IMR-90 (cell line): ENCODE measurements around the gene FOXF1. TPM values are rescaled to one million over a fixed set of nuclear protein-coding genes. Genes with fewer than 3 reads are reported as not detected.

Experiments
- ATAC-seq: fragments of 200-7000 bp; cut with Tn5 transposase; 2 replicates; pipeline ENCODE4 v1.9.1; 2020; ENCODE audit warnings: low read depth, mild to moderate bottlenecking, moderate library complexity
- BruUV-seq: library from RNA; stranded (reverse); fragments of 400-500 nt; replicated peaks from 2 replicates; lab custom pipeline; 2021; lab: Mats Ljungman, UMichigan
- CTCF ChIA-PET: fragments of 300-600 bp; formaldehyde crosslinking; extraction: SDS; loops from one replicate; lab custom pipeline; 2021; ENCODE audit warnings: antibody characterized with exemption; lab: Yijun Ruan, JAX
- POLR2A ChIA-PET: fragments of 300-600 bp; sonication (Branson Sonifier 250); formaldehyde crosslinking; loops from one replicate; lab custom pipeline; 2022; ENCODE audit warnings: antibody characterized with exemption; ENCODE audit not compliant: unreplicated experiment; lab: Charles Lee
- DNase-seq: peaks from one replicate; pipeline ENCODE4 v3.0.0; 2013
- H2AFZ ChIP-seq: replicated peaks from 2 replicates; pipeline ENCODE3; 2013; ENCODE audit warnings: low read length, mild to moderate bottlenecking; ENCODE audit not compliant: poor library complexity
- H2AK5ac ChIP-seq: 2 replicates; pipeline ENCODE4 v1.6.1; 2013; ENCODE audit warnings: low read depth, low read length, inconsistent platforms
- H2AK9ac ChIP-seq: replicated peaks from 2 replicates; pipeline ENCODE3; 2013; ENCODE audit warnings: mild to moderate bottlenecking, low read depth, low read length, moderate library complexity; ENCODE audit not compliant: poor library complexity
- H2BK120ac ChIP-seq: 2 replicates; pipeline ENCODE4 v1.6.1; 2013; ENCODE audit warnings: low read depth, low read length, inconsistent platforms
- H2BK15ac ChIP-seq: 3 replicates; pipeline ENCODE4 v1.6.1; 2013; ENCODE audit warnings: low read depth, low read length, inconsistent platforms
- H2BK20ac ChIP-seq: 2 replicates; pipeline ENCODE4 v1.6.1; 2013; ENCODE audit warnings: low read depth, mild to moderate bottlenecking, inconsistent platforms, low read length, moderate library complexity
- H2BK5ac ChIP-seq: 2 replicates; pipeline ENCODE4 v1.6.1; 2013; ENCODE audit warnings: mild to moderate bottlenecking, low read depth, low read length, inconsistent platforms; ENCODE audit not compliant: poor library complexity, severe bottlenecking
- H3K14ac ChIP-seq: replicated peaks from 2 replicates; pipeline ENCODE4 v1.6.1; 2013; ENCODE audit warnings: low read depth, low read length, inconsistent platforms
- H3K18ac ChIP-seq: 2 replicates; pipeline ENCODE4 v1.6.1; 2013; ENCODE audit warnings: low read depth, low read length, control low read depth
- H3K23ac ChIP-seq: 2 replicates; pipeline ENCODE4 v1.6.1; 2013; ENCODE audit warnings: low read depth, low read length, inconsistent platforms
- H3K27ac ChIP-seq: 2 replicates; pipeline ENCODE4 v1.5.1; 2013; ENCODE audit warnings: mild to moderate bottlenecking, control low read depth, low read length; ENCODE audit not compliant: insufficient read depth
- H3K27me3 ChIP-seq: 2 replicates; pipeline ENCODE4 v1.6.1; 2013; ENCODE audit warnings: low read length; ENCODE audit not compliant: control insufficient read depth, insufficient read depth
- H3K36me3 ChIP-seq: 2 replicates; pipeline ENCODE4 v1.6.1; 2013; ENCODE audit warnings: low read length, mixed read lengths; ENCODE audit not compliant: control insufficient read depth, insufficient read depth
- H3K4ac ChIP-seq: 2 replicates; pipeline ENCODE4 v1.6.1; 2013; ENCODE audit warnings: low read depth, low read length, inconsistent platforms
- H3K4me1 ChIP-seq: 2 replicates; pipeline ENCODE4 v1.6.1; 2013; ENCODE audit warnings: low read length, mixed read lengths; ENCODE audit not compliant: control insufficient read depth, insufficient read depth
- H3K4me2 ChIP-seq: 2 replicates; pipeline ENCODE4 v1.6.1; 2013; ENCODE audit warnings: low read depth, mild to moderate bottlenecking, control low read depth, low read length, moderate library complexity
- H3K4me3 ChIP-seq: 2 replicates; pipeline ENCODE4 v1.5.1; 2013; ENCODE audit warnings: low read depth, mild to moderate bottlenecking, control low read depth, low read length, moderate library complexity; ENCODE audit not compliant: insufficient read depth
- H3K56ac ChIP-seq: 2 replicates; pipeline ENCODE4 v1.6.1; 2013; ENCODE audit warnings: low read length, inconsistent platforms; ENCODE audit not compliant: insufficient read depth; ENCODE audit errors: extremely low read depth
- H3K79me1 ChIP-seq, 2 experiments: 2 replicates each; pipeline ENCODE4 v1.6.1; 2013; ENCODE audit warnings: low read length in 2 of 2, inconsistent platforms in 1 of 2, low read depth in 1 of 2
- H3K9ac ChIP-seq: 2 replicates; pipeline ENCODE4 v1.6.1; 2013; ENCODE audit warnings: low read depth, low read length, control low read depth
- H3K9me1 ChIP-seq: 2 replicates; pipeline ENCODE4 v1.6.1; 2013; ENCODE audit warnings: low read length, inconsistent platforms; ENCODE audit not compliant: insufficient read depth
- H3K9me3 ChIP-seq: 2 replicates; pipeline ENCODE4 v1.6.1; 2013; ENCODE audit warnings: low read length; ENCODE audit not compliant: control insufficient read depth, insufficient read depth
- H4K20me1 ChIP-seq: 2 replicates; pipeline ENCODE4 v1.6.1; 2013; ENCODE audit warnings: low read length, inconsistent platforms; ENCODE audit not compliant: insufficient read depth
- H4K5ac ChIP-seq: 2 replicates; pipeline ENCODE4 v1.6.1; 2013; ENCODE audit warnings: mild to moderate bottlenecking, low read depth, low read length, control low read depth
- H4K8ac ChIP-seq, 2 experiments: 2 replicates each; pipeline ENCODE4 v1.6.1; 2013; ENCODE audit warnings: low read depth in 2 of 2, low read length in 2 of 2, control low read depth in 1 of 2, inconsistent platforms in 1 of 2
- H4K91ac ChIP-seq: 2 replicates; pipeline ENCODE4 v1.6.1; 2013; ENCODE audit warnings: low read depth, low read length, inconsistent platforms; ENCODE audit not compliant: insufficient read depth
- BHLHE40 ChIP-seq: fragments of 150-350 bp; IDR thresholded peaks from 2 replicates; pipeline ENCODE4 v1.6.1; 2016; ENCODE audit warnings: mild to moderate bottlenecking, low read depth, low read length
- CHD1 ChIP-seq: IDR thresholded peaks from 2 replicates; pipeline ENCODE4 v1.6.1; 2012; ENCODE audit warnings: low read depth, low read length, improper control_type of control experiment
- CTCF ChIP-seq: conservative IDR thresholded peaks from 2 replicates; pipeline ENCODE4 v1.5.1; 2012; ENCODE audit warnings: mild to moderate bottlenecking, low read depth, low read length, improper control_type of control experiment
- FOS ChIP-seq: fragments of 150-350 bp; IDR thresholded peaks from 2 replicates; pipeline ENCODE4 v1.6.1; 2016; ENCODE audit warnings: low read depth, low read length
- MAFK ChIP-seq: IDR thresholded peaks from 2 replicates; pipeline ENCODE4 v1.6.1; 2012; ENCODE audit warnings: low read depth, low read length, improper control_type of control experiment
- MAZ ChIP-seq: IDR thresholded peaks from 2 replicates; pipeline ENCODE4 v1.6.1; 2012; ENCODE audit warnings: low read depth, mild to moderate bottlenecking, low read length, improper control_type of control experiment, moderate library complexity, borderline replicate concordance
- SMC3 ChIP-seq: fragments of 150-350 bp; IDR thresholded peaks from 2 replicates; pipeline ENCODE4 v1.6.1; 2016; ENCODE audit warnings: low read depth, mild to moderate bottlenecking, antibody characterized with exemption, low read length, moderate library complexity
- USF2 ChIP-seq: fragments of 150-350 bp; IDR thresholded peaks from 2 replicates; pipeline ENCODE4 v1.6.1; 2017; ENCODE audit warnings: mild to moderate bottlenecking, antibody characterized with exemption, low read length, low read depth
- WGBS, 2 experiments: methylation state at CpG; one replicate each; pipeline versions ENCODE4 v1.1.5 to v1.1.7; 2013; ENCODE audit warnings: missing lambda C conversion rate in 2 of 2; ENCODE audit not compliant: insufficient read length in 1 of 2; ENCODE audit errors: extremely low coverage in 2 of 2; 5-methylcytosine and 5-hydroxymethylcytosine counted together
- dilution Hi-C: fragments of 300-500 bp; cut with HindIII; formaldehyde crosslinking; loops from one replicate; pipeline ENCODE4 v1.14.3; 2018; ENCODE audit warnings: low sequenced_read_pairs; ENCODE audit not compliant: unreplicated experiment
- in situ Hi-C: fragments of 300-500 bp; cut with MboI; formaldehyde crosslinking; loops from 3 replicates; pipeline ENCODE4 v1.14.3; 2019; ENCODE audit warnings: low sequenced_read_pairs, inconsistent platforms, mixed read lengths
- intact Hi-C: fragments of 100-400 bp; cut with micrococcal nuclease; formaldehyde crosslinking; loops from 2 replicates; pipeline ENCODE4 v1.10.0; 2022
- polyA plus RNA-seq, 3 experiments: library from polyadenylated mRNA; depleted of rRNA; stranded (reverse); fragments of >200 nt; gene quantifications; 2 replicates each; pipeline ENCODE4 v1.2.3, GENCODE V29; 2012; ENCODE audit warnings: low replicate concordance in 1 of 3
- total RNA-seq: library from RNA; depleted of rRNA; stranded (reverse); fragments of >200 nt; gene quantifications from 2 replicates; pipeline ENCODE4 v1.2.3, GENCODE V29; 2012

The FOXF1 gene
- total and polyA plus RNA-seq, 2 of the 4 experiments (the other 2 are of a cell fraction) = 2.7 to 33.0 TPM

DNA sequence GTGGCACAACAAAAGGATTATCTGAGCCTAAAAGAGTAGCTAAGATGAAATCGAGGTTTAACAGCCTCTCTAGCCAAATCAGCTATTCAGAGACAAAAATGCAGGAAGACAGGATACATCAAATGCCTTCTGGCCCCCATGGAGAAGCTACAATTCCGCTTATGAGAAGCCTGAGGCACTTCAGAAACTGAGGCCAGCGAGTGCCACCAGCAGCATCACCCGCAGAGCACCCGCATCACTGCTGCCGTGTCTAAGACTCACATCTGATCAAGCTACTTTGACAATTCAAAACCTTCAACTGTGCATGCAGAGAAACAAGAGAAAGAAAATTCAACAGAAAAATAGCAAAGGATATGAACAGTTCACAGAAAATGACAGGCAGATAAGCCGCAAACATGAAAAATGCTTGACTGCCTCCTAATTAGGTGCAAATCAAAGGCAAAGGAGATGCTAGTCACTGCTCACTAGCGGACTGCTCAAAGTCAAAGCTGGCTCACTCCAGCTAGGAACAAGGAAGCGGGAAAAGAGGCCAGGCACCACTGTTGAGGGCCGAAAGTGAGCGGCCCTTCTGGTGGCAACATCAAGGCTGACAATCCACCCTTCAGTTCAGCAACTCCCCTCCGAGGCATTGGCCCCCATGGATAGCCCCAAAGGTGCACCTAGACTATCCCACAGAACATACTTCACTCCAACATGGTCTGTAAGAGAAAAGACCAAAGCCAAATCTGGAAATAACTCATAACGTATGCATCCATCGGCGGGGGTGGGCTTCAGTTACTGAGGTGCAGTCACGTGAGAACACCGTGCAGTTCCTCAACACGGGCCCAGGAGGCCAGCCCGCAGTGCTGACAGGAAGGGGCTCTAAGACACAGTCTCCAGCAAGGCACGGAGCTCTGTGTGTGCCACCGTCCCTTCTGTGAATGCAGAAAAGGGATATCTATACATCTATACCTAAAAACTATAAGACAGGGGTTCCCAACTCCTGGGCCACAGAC, 32.7 kb downstream of the FOXF1 start:
- Histone ChIP-seq H2AK5ac (no peak overlapping the region), H4K20me1 (no peaks in the 10 kb centered on the region), H3K23ac (no peak overlapping the region), H3K4me2 (no peak overlapping the region), H4K8ac (no peak overlapping the region), H3K79me1 (peaks cover 0 to 8% of the 10 kb centered on the region in 2 experiments; a peak in 1 of 4 replicates), H3K14ac (no peak overlapping the region), H3K4ac (no peak overlapping the region), H3K9me1 (no peaks in the 10 kb centered on the region), H3K9ac (no peak overlapping the region), H2BK20ac (no peak overlapping the region), H3K4me1 (no peaks in the 10 kb centered on the region), H2AFZ (no peak overlapping the region), H2BK15ac (no peak overlapping the region), H3K56ac (no peak overlapping the region), H2BK120ac (no peak overlapping the region), H3K27ac (no peak overlapping the region), H3K4me3 (no peak overlapping the region), H3K27me3 (no peaks in the 10 kb centered on the region), H4K5ac (no peak overlapping the region), H3K36me3 (peaks cover 61% of the 10 kb centered on the region), H4K91ac (no peak overlapping the region), H3K18ac (no peak overlapping the region), H2BK5ac (no peak overlapping the region), H3K9me3 (no peaks in the 10 kb centered on the region), H2AK9ac (no peak overlapping the region)
- WGBS, 2 experiments = 97% methylated on average over 6 of the region's 21 CpGs; no CpG with 5 or more reads in 1 of the 2 experiments
- DNase-seq = no peak
- POLR2A ChIA-PET = no interaction called here
- no peak for ATAC-seq
- dilution Hi-C loops = no loop called here
- in situ Hi-C loops = no loop called here
- intact Hi-C loops = no loop called here
- BruUV-seq = no TSS peak
- CTCF ChIA-PET = no interaction called here
- TF ChIP-seq FOS = no peak
- TF ChIP-seq MAFK = no peak
- TF ChIP-seq CHD1 = no peak
- no peak for TF ChIP-seq SMC3
- no peak for TF ChIP-seq CTCF
- TF ChIP-seq USF2 = no peak
- no peak for TF ChIP-seq BHLHE40
- TF ChIP-seq MAZ = no peak
